Panc1 (cell line): Measurements from ENCODE around the gene EXOC7. TPM values are rescaled to one million over a fixed set of nuclear protein-coding genes. Genes with fewer than 3 reads are reported as not detected.

Source experiments
- ATAC-seq: fragments of 200-7000 bp; cut with Tn5 transposase; 2 replicates; pipeline ENCODE4 v1.9.1; 2020; ENCODE audit warnings: mild to moderate bottlenecking, moderate library complexity
- BruUV-seq: library from RNA; stranded (reverse); fragments of 400-500 nt; replicated peaks from 2 replicates; lab custom pipeline; 2021; lab: Mats Ljungman, UMichigan
- CTCF ChIA-PET: fragments of 300-600 bp; sonication (Branson Sonifier 250); formaldehyde crosslinking; loops from one replicate; lab custom pipeline; 2022; ENCODE audit warnings: antibody characterized with exemption; lab: Charles Lee
- POLR2A ChIA-PET: fragments of 300-600 bp; sonication (Branson Sonifier 250); formaldehyde crosslinking; loops from one replicate; lab custom pipeline; 2022; ENCODE audit warnings: antibody characterized with exemption; lab: Charles Lee
- DNase-seq: peaks from one replicate; pipeline ENCODE4 v3.0.0-alpha.2; 2010; ENCODE audit warnings: low read depth, low spot score
- H3K27ac ChIP-seq: 2 replicates; pipeline ENCODE4 v1.5.1; 2011; ENCODE audit warnings: mild to moderate bottlenecking, low read length, inconsistent platforms
- H3K27me3 ChIP-seq: fragments of 200-500 bp; sonication (Bioruptor generic); 2 replicates; pipeline ENCODE4 v1.6.0; 2014; ENCODE audit warnings: low read length, inconsistent platforms; ENCODE audit not compliant: control insufficient read depth, insufficient read depth
- H3K36me3 ChIP-seq: fragments of 200-500 bp; sonication (Bioruptor generic); 2 replicates; pipeline ENCODE4 v1.5.1; 2014; ENCODE audit warnings: inconsistent platforms, mild to moderate bottlenecking, low read length, moderate library complexity; ENCODE audit not compliant: control insufficient read depth, insufficient read depth
- H3K4me1 ChIP-seq: 2 replicates; pipeline ENCODE4 v1.5.1; 2011; ENCODE audit warnings: inconsistent platforms, mild to moderate bottlenecking, low read length, moderate library complexity; ENCODE audit not compliant: control insufficient read depth, insufficient read depth
- H3K4me3 ChIP-seq, 2 experiments: 2 replicates each; pipeline ENCODE4 v1.5.1; 2011 to 2012; ENCODE audit warnings: low read depth in 2 of 2, low read length in 2 of 2, mild to moderate bottlenecking in 2 of 2, inconsistent platforms in 1 of 2, moderate library complexity in 1 of 2
- H3K9me3 ChIP-seq: fragments of 200-500 bp; sonication (Bioruptor generic); 2 replicates; pipeline ENCODE4 v1.5.1; 2014; ENCODE audit warnings: low read depth, mild to moderate bottlenecking, inconsistent platforms, low read length, moderate library complexity; ENCODE audit not compliant: control insufficient read depth, insufficient read depth
- POLR2AphosphoS5 ChIP-seq: IDR thresholded peaks from 2 replicates; pipeline ENCODE4 v1.6.1; 2012; ENCODE audit warnings: mild to moderate bottlenecking, low read depth, low read length, moderate library complexity
- SIN3A ChIP-seq: IDR thresholded peaks from 2 replicates; pipeline ENCODE4 v1.6.1; 2012; ENCODE audit warnings: low read depth, mild to moderate bottlenecking, low read length, moderate library complexity, borderline replicate concordance; ENCODE audit not compliant: insufficient read depth
- TCF7L2 ChIP-seq: IDR thresholded peaks from 2 replicates; pipeline ENCODE4 v1.6.1; 2011; ENCODE audit warnings: mild to moderate bottlenecking, low read depth, low read length, inconsistent platforms
- in situ Hi-C: cut with HindIII; loops from 2 replicates; pipeline ENCODE4 v1.10.0; 2016; ENCODE audit warnings: low sequenced_read_pairs, low pct_unique_long_range_greater_than_20kb
- intact Hi-C: fragments of 100-400 bp; cut with micrococcal nuclease; formaldehyde crosslinking; loops from one replicate; pipeline ENCODE4 v1.10.0; 2022; ENCODE audit not compliant: unreplicated experiment
- total RNA-seq: library from RNA; stranded (reverse); gene quantifications from one replicate; pipeline ENCODE4 v1.2.1, GENCODE V29; 2021; ENCODE audit not compliant: unreplicated experiment
- TF ChIP-seq, protein P1 (sequence below), 2 experiments: IDR thresholded peaks; 2 replicates each; pipeline ENCODE4 v1.6.1; 2011 to 2012; ENCODE audit warnings: low read depth in 2 of 2, control low read depth in 1 of 2, low read length in 1 of 2, mild to moderate bottlenecking in 1 of 2, moderate library complexity in 1 of 2; ENCODE audit not compliant: insufficient read depth in 1 of 2
- TF ChIP-seq, protein P2 (sequence below): fragments of 450-650 bp; IDR thresholded peaks from 2 replicates; pipeline ENCODE4 v1.5.1; 2017; ENCODE audit warnings: mild to moderate bottlenecking

Gene EXOC7
- total RNA-seq, 1 experiment from 2014 or later, result 190 TPM

DNA sequence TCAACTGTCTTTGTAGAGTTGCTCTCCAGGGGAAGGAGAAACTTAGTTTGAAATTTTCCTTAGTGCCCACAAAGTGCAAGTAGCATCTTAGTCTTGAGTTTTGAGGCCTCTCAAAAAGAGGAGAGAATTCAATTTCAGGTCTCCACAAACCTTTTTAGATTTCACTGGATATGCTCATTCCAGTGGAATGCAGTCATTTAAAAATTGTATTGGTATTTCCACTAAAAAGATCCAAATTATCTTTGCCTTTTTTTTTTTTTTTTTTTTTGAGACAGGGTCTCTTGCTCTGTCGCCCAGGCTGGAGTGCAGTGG is 44.4 kb upstream of the EXOC7 start:
- in situ Hi-C loops, result no loop called here
- intact Hi-C loops, result no loop called here
- Histone ChIP-seq H3K27ac (no peak overlapping the region), H3K36me3 (no peaks in the 10 kb centered on the region), H3K4me3 (no peak overlapping the region), H3K27me3 (no peaks in the 10 kb centered on the region), H3K9me3 (no peaks in the 10 kb centered on the region), H3K4me1 (no peaks in the 10 kb centered on the region)
- DNase-seq (no peak), ATAC-seq (no peak)
- BruUV-seq, result no TSS peak
- ChIA-PET POLR2A (no interaction called here), CTCF (interaction anchor here (0.7 kb wide), 3 partner anchors 10 to 62 kb away, joined by 7 read pairs; no protein-coding TSS in a partner anchor)
- TF ChIP-seq TCF7L2 (no peak), POLR2AphosphoS5 (no peak), SIN3A (no peak)
- TF ChIP-seq, protein P1, sequence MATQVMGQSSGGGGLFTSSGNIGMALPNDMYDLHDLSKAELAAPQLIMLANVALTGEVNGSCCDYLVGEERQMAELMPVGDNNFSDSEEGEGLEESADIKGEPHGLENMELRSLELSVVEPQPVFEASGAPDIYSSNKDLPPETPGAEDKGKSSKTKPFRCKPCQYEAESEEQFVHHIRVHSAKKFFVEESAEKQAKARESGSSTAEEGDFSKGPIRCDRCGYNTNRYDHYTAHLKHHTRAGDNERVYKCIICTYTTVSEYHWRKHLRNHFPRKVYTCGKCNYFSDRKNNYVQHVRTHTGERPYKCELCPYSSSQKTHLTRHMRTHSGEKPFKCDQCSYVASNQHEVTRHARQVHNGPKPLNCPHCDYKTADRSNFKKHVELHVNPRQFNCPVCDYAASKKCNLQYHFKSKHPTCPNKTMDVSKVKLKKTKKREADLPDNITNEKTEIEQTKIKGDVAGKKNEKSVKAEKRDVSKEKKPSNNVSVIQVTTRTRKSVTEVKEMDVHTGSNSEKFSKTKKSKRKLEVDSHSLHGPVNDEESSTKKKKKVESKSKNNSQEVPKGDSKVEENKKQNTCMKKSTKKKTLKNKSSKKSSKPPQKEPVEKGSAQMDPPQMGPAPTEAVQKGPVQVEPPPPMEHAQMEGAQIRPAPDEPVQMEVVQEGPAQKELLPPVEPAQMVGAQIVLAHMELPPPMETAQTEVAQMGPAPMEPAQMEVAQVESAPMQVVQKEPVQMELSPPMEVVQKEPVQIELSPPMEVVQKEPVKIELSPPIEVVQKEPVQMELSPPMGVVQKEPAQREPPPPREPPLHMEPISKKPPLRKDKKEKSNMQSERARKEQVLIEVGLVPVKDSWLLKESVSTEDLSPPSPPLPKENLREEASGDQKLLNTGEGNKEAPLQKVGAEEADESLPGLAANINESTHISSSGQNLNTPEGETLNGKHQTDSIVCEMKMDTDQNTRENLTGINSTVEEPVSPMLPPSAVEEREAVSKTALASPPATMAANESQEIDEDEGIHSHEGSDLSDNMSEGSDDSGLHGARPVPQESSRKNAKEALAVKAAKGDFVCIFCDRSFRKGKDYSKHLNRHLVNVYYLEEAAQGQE (IDR thresholded peaks at IDR 0.05; ENCODE audit: insufficient read depth in 1 of 2, low read depth in 2 of 2, low read length in 1 of 2), result no peak
- TF ChIP-seq, protein P2, sequence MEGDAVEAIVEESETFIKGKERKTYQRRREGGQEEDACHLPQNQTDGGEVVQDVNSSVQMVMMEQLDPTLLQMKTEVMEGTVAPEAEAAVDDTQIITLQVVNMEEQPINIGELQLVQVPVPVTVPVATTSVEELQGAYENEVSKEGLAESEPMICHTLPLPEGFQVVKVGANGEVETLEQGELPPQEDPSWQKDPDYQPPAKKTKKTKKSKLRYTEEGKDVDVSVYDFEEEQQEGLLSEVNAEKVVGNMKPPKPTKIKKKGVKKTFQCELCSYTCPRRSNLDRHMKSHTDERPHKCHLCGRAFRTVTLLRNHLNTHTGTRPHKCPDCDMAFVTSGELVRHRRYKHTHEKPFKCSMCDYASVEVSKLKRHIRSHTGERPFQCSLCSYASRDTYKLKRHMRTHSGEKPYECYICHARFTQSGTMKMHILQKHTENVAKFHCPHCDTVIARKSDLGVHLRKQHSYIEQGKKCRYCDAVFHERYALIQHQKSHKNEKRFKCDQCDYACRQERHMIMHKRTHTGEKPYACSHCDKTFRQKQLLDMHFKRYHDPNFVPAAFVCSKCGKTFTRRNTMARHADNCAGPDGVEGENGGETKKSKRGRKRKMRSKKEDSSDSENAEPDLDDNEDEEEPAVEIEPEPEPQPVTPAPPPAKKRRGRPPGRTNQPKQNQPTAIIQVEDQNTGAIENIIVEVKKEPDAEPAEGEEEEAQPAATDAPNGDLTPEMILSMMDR, result no peak

GRCh38 chr17:76147211-76148014 is 43.8 kb upstream of the EXOC7 start:
- no peak for DNase-seq
- ChIA-PET POLR2A (no interaction called here), CTCF (interaction anchor here (0.6 to 0.7 kb wide), 2 partner anchors 52 to 62 kb away, joined by 3 to 7 read pairs; no protein-coding TSS in a partner anchor)
- BruUV-seq, result no TSS peak
- no peak overlapping the region for H3K27ac ChIP-seq
- no peaks in the 10 kb centered on the region for H3K27me3 ChIP-seq
- TF ChIP-seq, protein P2, result no peak; the same call in 1 of the 2 replicates
- no peak for TF ChIP-seq POLR2AphosphoS5
- TF ChIP-seq TCF7L2, result no peak
- TF ChIP-seq, protein P1 (IDR thresholded peaks at IDR 0.05; ENCODE audit: insufficient read depth in 1 of 2, low read depth in 2 of 2, low read length in 1 of 2), result no peak
- no peak for TF ChIP-seq SIN3A
- ATAC-seq, result no peak
- H3K9me3 ChIP-seq, result no peaks in the 10 kb centered on the region
- no peak overlapping the region for H3K4me3 ChIP-seq
- H3K36me3 ChIP-seq, result no peaks in the 10 kb centered on the region
- in situ Hi-C loops (no loop called here), intact Hi-C loops (no loop called here)
- H3K4me1 ChIP-seq, result no peaks in the 10 kb centered on the region
